Hippocampal formation (tissue), 2 donors: ENCODE measurements around the gene SLMAP.

ENCODE experiments used
- DNase-seq, 2 donors: peaks; one replicate each; lab custom pipeline; 2025; lab: John Stamatoyannopoulos, UW

SLMAP gene

GRCh38 chr3:57942388-57942787 is 186.3 kb downstream of the SLMAP start:
- no peak for DNase-seq

- no peak for DNase-seq
Measured at GRCh38 chr3:57942872-57943283, 186.8 kb downstream of the SLMAP start.

GRCh38 chr3:57943525-57944495 is 187.7 kb downstream of the SLMAP start:
- DNase-seq, result no peak

- DNase-seq, result no peak
Measured at GRCh38 chr3:57946970-57947381, 190.9 kb downstream of the SLMAP start.

- no peak for DNase-seq
Measured at GRCh38 chr3:57948080-57948671, 192.1 kb downstream of the SLMAP start.

- no peak for DNase-seq
Measured at GRCh38 chr3:57948781-57949242, 192.7 kb downstream of the SLMAP start.

- no peak for DNase-seq
Measured at GRCh38 chr3:57949344-57949743, 193.2 kb downstream of the SLMAP start.

- no peak for DNase-seq
Measured at GRCh38 chr3:57949785-57950615, 193.9 kb downstream of the SLMAP start.

GRCh38 chr3:57951066-57951882 is 195.2 kb downstream of the SLMAP start:
- DNase-seq, result no peak

- peak; percentile 16 to 26 for DNase-seq
Measured at GRCh38 chr3:57952208-57952631, 196.1 kb downstream of the SLMAP start.

GRCh38 chr3:57952651-57953050 is 196.5 kb downstream of the SLMAP start:
- DNase-seq, result no peak

GRCh38 chr3:57953576-57953975 is 197.5 kb downstream of the SLMAP start:
- no peak for DNase-seq

- DNase-seq, result no peak
Measured at GRCh38 chr3:57956119-57956832, 200.2 kb downstream of the SLMAP start.

- no peak for DNase-seq
Measured at GRCh38 chr3:57956833-57957174, 200.7 kb downstream of the SLMAP start.

GRCh38 chr3:57957824-57958223 is 201.7 kb downstream of the SLMAP start:
- no peak for DNase-seq

- no peak for DNase-seq
Measured at GRCh38 chr3:57958642-57959422, 202.7 kb downstream of the SLMAP start.

GRCh38 chr3:57959423-57960173 is 203.5 kb downstream of the SLMAP start:
- no peak for DNase-seq

GRCh38 chr3:57960174-57960505 is 204.0 kb downstream of the SLMAP start:
- DNase-seq, result no peak

- DNase-seq, result no peak
Measured at GRCh38 chr3:57961177-57961827, 205.2 kb downstream of the SLMAP start.
